Stomach (tissue), 9 donors: ENCODE data around the gene CHST9. TPM values are rescaled to one million over a fixed set of nuclear protein-coding genes. Genes with fewer than 3 reads are reported as not detected.
A peak's percentile ranks its signal among the peaks of the same experiment; 100 is the strongest.

ENCODE experiments used
- DNase-seq, 2 donors: peaks; one replicate each; pipeline versions ENCODE4 v3.0.0 to v3.0.0-alpha.2; 2013 to 2019
- H3K27ac ChIP-seq, 5 donors: fragments of 200-600 bp in 4 of 5; sonication (generic) in 4 of 5; one replicate each; pipeline ENCODE4 v1.5.1; 2013 to 2019; ENCODE audit warnings: mild to moderate bottlenecking in 1 of 5, moderate library complexity in 1 of 5
- H3K27me3 ChIP-seq, 3 donors: fragments of 200-600 bp; sonication (generic); one replicate each; pipeline ENCODE4 v1.5.1; 2017 to 2019; ENCODE audit warnings: mixed run types in 1 of 3
- H3K36me3 ChIP-seq, 4 donors: fragments of 200-600 bp; sonication (generic); 1 replicate in 3 of 4; 2 replicates in 1 of 4; pipeline ENCODE4 v1.5.1; 2016 to 2019
- H3K4me1 ChIP-seq, 4 donors: fragments of 200-600 bp; sonication (generic); one replicate each; pipeline ENCODE4 v1.5.1; 2016 to 2019
- H3K4me3 ChIP-seq, 4 donors: fragments of 200-600 bp; sonication (generic) in 3 of 4; one replicate each; pipeline ENCODE4 v1.5.1; 2016 to 2019; ENCODE audit warnings: mild to moderate bottlenecking in 1 of 4
- H3K9me3 ChIP-seq, 4 donors: fragments of 200-600 bp; sonication (generic); one replicate each; pipeline ENCODE4 v1.5.1; 2016 to 2019
- EP300 ChIP-seq: sonication (generic); formaldehyde crosslinking; IDR thresholded peaks from one replicate; pipeline ENCODE4 v1.6.1; 2017; ENCODE audit warnings: antibody characterized with exemption
- POLR2A ChIP-seq, 4 donors: fragments of 450-650 bp; IDR thresholded peaks; one replicate each; pipeline ENCODE4 v1.6.1; 2016; ENCODE audit warnings: antibody characterized with exemption in 4 of 4, control low read depth in 2 of 4, mild to moderate bottlenecking in 1 of 4, moderate library complexity in 1 of 4
- POLR2AphosphoS5 ChIP-seq, 3 donors: sonication (generic); formaldehyde crosslinking; IDR thresholded peaks; one replicate each; pipeline ENCODE4 v1.6.1; 2016; ENCODE audit warnings: antibody characterized with exemption in 3 of 3
- WGBS, 5 donors: extraction: QIAGEN DNeasy Blood & Tissue Kit in 3 of 5; methylation state at CpG; one replicate each; pipeline versions ENCODE4 v1.1.5 to v1.1.7; 2013 to 2018; 5-methylcytosine and 5-hydroxymethylcytosine counted together
- intact Hi-C: fragments of 100-400 bp; cut with DNase I; formaldehyde crosslinking; loops from one replicate; pipeline ENCODE4 v1.15.1; 2023; ENCODE audit warnings: low total_unique reads
- polyA plus RNA-seq, 3 donors: library from polyadenylated mRNA; stranded (reverse); fragments of 200-250 nt; gene quantifications; one replicate each; pipeline ENCODE4 v1.2.3, GENCODE V29; 2013
- total RNA-seq, 5 donors: library from RNA; depleted of rRNA; stranded (reverse); fragments of >200 nt; gene quantifications; one replicate each; pipeline versions ENCODE4 v1.1.0 to v1.2.3, GENCODE V29; 2014 to 2016
- TF ChIP-seq, protein P1 (sequence below), 7 experiments: fragments of 450-650 bp in 4 of 7; fragments of 200-600 bp in 3 of 7; sonication (generic) in 3 of 7; IDR thresholded peaks; one replicate each; pipeline ENCODE4 v1.5.1; 2016 to 2019; ENCODE audit warnings: antibody characterized with exemption in 7 of 7, control low read depth in 2 of 7, mild to moderate bottlenecking in 1 of 7
- donor health status: healthy with polysubstance abuse.
- donor health status: Bipolar disorder and iron deficiency.
- donor health status: healthy.

CHST9 gene
- total and polyA plus RNA-seq, 8 donors = 0.29 to 2.2 (median 1.1) TPM; not detected in 2

GRCh38 chr18:26902291-26902690 lies 282.8 kb downstream of the CHST9 start:
- TF ChIP-seq POLR2AphosphoS5 (IDR thresholded peaks at IDR 0.05) = no peak
- TF ChIP-seq POLR2A (IDR thresholded peaks at IDR 0.05) = no peak
- TF ChIP-seq, protein P1, sequence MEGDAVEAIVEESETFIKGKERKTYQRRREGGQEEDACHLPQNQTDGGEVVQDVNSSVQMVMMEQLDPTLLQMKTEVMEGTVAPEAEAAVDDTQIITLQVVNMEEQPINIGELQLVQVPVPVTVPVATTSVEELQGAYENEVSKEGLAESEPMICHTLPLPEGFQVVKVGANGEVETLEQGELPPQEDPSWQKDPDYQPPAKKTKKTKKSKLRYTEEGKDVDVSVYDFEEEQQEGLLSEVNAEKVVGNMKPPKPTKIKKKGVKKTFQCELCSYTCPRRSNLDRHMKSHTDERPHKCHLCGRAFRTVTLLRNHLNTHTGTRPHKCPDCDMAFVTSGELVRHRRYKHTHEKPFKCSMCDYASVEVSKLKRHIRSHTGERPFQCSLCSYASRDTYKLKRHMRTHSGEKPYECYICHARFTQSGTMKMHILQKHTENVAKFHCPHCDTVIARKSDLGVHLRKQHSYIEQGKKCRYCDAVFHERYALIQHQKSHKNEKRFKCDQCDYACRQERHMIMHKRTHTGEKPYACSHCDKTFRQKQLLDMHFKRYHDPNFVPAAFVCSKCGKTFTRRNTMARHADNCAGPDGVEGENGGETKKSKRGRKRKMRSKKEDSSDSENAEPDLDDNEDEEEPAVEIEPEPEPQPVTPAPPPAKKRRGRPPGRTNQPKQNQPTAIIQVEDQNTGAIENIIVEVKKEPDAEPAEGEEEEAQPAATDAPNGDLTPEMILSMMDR (IDR thresholded peaks at IDR 0.05) = no peak
- no peak for TF ChIP-seq EP300
- Histone ChIP-seq H3K27me3 (no peaks in the 10 kb centered on the region), H3K9me3 (peaks cover 0 to 8% (median 8%) of the 10 kb centered on the region in 4 donors), H3K4me1 (no peaks in the 10 kb centered on the region), H3K4me3 (no peak overlapping the region), H3K36me3 (no peaks in the 10 kb centered on the region), H3K27ac (no peak overlapping the region)
- no peak for DNase-seq
- 91 to 94% (median 93%) methylated on average over 5 of the region's 5 CpGs for WGBS, 5 donors
- intact Hi-C loops = no loop called here

DNA sequence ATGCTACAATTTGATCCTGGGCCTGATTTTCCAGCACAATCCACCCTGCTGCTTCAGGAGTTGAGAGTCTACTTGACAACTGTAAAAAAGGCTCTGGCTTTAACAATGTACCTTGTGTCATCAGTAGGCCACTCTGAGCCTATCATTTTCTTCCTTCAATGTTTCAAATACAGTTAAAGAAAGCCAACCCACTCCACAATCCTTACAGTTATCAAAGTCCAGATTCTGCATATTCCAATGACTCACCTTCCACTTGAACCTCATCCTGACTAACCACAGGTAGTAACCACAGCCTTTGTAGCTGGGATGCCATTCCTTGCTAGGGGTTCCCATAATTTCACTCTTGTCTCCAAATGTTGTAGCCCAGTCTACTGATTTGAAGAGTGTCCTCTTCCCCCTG lies 284.1 kb downstream of the CHST9 start:
- no peak overlapping the region for H3K27ac ChIP-seq
- peaks cover 0 to 8% (median 8%) of the 10 kb centered on the region in 4 donors for H3K9me3 ChIP-seq
- no peak for DNase-seq
- TF ChIP-seq, protein P1 (IDR thresholded peaks at IDR 0.05) = no peak
- TF ChIP-seq EP300 (no peak), POLR2AphosphoS5 (IDR thresholded peaks at IDR 0.05) (no peak), POLR2A (IDR thresholded peaks at IDR 0.05) (no peak)
- H3K27me3 ChIP-seq = no peaks in the 10 kb centered on the region
- no peaks in the 10 kb centered on the region for H3K4me1 ChIP-seq
- H3K4me3 ChIP-seq = no peak overlapping the region
- H3K36me3 ChIP-seq = no peaks in the 10 kb centered on the region
- intact Hi-C loops = no loop called here

DNA sequence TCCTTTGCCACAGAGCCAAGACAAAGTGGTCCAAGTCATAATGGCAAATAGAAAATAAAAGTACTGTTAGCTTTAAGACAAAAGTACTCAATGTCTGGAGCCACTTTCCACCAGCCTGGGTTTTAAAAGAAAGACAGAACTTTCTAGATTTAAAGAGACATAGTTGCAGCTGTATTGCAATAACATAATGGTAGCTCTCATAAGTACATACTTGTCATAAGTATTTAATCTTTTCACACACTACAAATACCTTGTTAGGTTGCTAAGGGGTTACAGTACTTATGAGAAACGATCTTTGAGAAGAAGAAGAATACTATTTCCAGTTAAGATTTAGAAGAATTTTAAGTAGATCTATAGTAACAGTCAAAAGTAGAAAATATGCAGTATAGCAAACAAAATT lies 290.7 kb downstream of the CHST9 start:
- H3K27ac ChIP-seq = no peak overlapping the region
- H3K4me1 ChIP-seq = no peaks in the 10 kb centered on the region
- no peak overlapping the region for H3K4me3 ChIP-seq
- no peaks in the 10 kb centered on the region for H3K27me3 ChIP-seq
- H3K9me3 ChIP-seq = no peaks in the 10 kb centered on the region
- 32 to 69% (median 61%) methylated on average over 1 of the region's 1 CpG for WGBS, 5 donors
- no peak for DNase-seq
- no peaks in the 10 kb centered on the region for H3K36me3 ChIP-seq
- no peak for TF ChIP-seq EP300
- TF ChIP-seq POLR2A (IDR thresholded peaks at IDR 0.05) = no peak
- TF ChIP-seq POLR2AphosphoS5 (IDR thresholded peaks at IDR 0.05) = no peak
- TF ChIP-seq, protein P1 (IDR thresholded peaks at IDR 0.05) = no peak
- intact Hi-C loops = no loop called here

- Histone ChIP-seq H3K27ac (no peak overlapping the region), H3K9me3 (no peaks in the 10 kb centered on the region), H3K4me3 (no peak overlapping the region), H3K36me3 (no peaks in the 10 kb centered on the region), H3K4me1 (no peaks in the 10 kb centered on the region), H3K27me3 (no peaks in the 10 kb centered on the region)
- no peak for TF ChIP-seq EP300
- TF ChIP-seq, protein P1 (IDR thresholded peaks at IDR 0.05) = no peak
- TF ChIP-seq POLR2A (IDR thresholded peaks at IDR 0.05) = no peak
- TF ChIP-seq POLR2AphosphoS5 (IDR thresholded peaks at IDR 0.05) = no peak
- peak in 1 of 2 donors; percentile 28 for DNase-seq
- 37 to 54% (median 52%) methylated on average over 6 of the region's 6 CpGs for WGBS, 5 donors
- intact Hi-C loops = no loop called here
Measured at GRCh38 chr18:26893996-26894395, 291.1 kb downstream of the CHST9 start.
